Hematopoietic multipotent progenitor cell treated with erythropoietin and hydrocortisone succinate and interleukin-3 and kit ligand, for 17 days (in vitro differentiated cells): ENCODE results near the gene CYP2C18.
"Not testable (repeated sequence)": the region's sequence is repeated elsewhere in the genome, so short reads cannot be mapped to it uniquely, and the experiment has no call there.

Source experiments
- DNase-seq: peaks from one replicate; pipeline ENCODE4 v3.0.0-alpha.2; 2015; ENCODE audit warnings: low spot score

CYP2C18 gene

GRCh38 chr10:94683214-94684054 lies at the start of gene CYP2C18:
Gene CYP2C18 (plus strand): TSS chr10:94683729. CDS start chr10:94683820, 91 bp downstream.
- no peak for DNase-seq

- DNase-seq: not testable (repeated sequence)
Observed at GRCh38 chr10:94638097-94638496, 45.4 kb upstream of the CYP2C18 start.

GRCh38 chr10:94639902-94640301 lies 43.6 kb upstream of the CYP2C18 start:
- DNase-seq: no peak

- no peak for DNase-seq
Observed at GRCh38 chr10:94640562-94640961, 43.0 kb upstream of the CYP2C18 start.

GRCh38 chr10:94641480-94641879 lies 42.0 kb upstream of the CYP2C18 start:
- no peak for DNase-seq

GRCh38 chr10:94644352-94644751 lies 39.2 kb upstream of the CYP2C18 start:
- no peak for DNase-seq

GRCh38 chr10:94645285-94645684 lies 38.2 kb upstream of the CYP2C18 start:
- DNase-seq: no peak

GRCh38 chr10:94655201-94655600 lies 28.3 kb upstream of the CYP2C18 start:
- not testable (repeated sequence) for DNase-seq

GRCh38 chr10:94663061-94663460 lies 20.5 kb upstream of the CYP2C18 start:
- DNase-seq: not testable (repeated sequence)

GRCh38 chr10:94666391-94667102 lies 17.0 kb upstream of the CYP2C18 start:
- DNase-seq: no peak

- no peak for DNase-seq
Observed at GRCh38 chr10:94673614-94674321, 9.8 kb upstream of the CYP2C18 start.

GRCh38 chr10:94676496-94676895 lies 7.0 kb upstream of the CYP2C18 start:
- no peak for DNase-seq

GRCh38 chr10:94677691-94678090 lies 5.8 kb upstream of the CYP2C18 start:
- DNase-seq: no peak

- DNase-seq: no peak
Observed at GRCh38 chr10:94678475-94678874, 5.1 kb upstream of the CYP2C18 start.

GRCh38 chr10:94680544-94680943 lies 3.0 kb upstream of the CYP2C18 start:
- no peak for DNase-seq

- DNase-seq: not testable (repeated sequence)
Observed at GRCh38 chr10:94682636-94683035, 893 bp upstream of the CYP2C18 start.

GRCh38 chr10:94687625-94688248 lies 4.2 kb downstream of the CYP2C18 start:
- DNase-seq: no peak

- DNase-seq: no peak
Observed at GRCh38 chr10:94706089-94706488, 22.6 kb downstream of the CYP2C18 start.

- DNase-seq: no peak
Observed at GRCh38 chr10:94710578-94710977, 27.0 kb downstream of the CYP2C18 start.

- no peak for DNase-seq
Observed at GRCh38 chr10:94725871-94726270, 42.3 kb downstream of the CYP2C18 start.

- no peak for DNase-seq
Observed at GRCh38 chr10:94735197-94735596, 51.7 kb downstream of the CYP2C18 start.

GRCh38 chr10:94738588-94738987 lies 55.1 kb downstream of the CYP2C18 start:
- DNase-seq: no peak
